ENCODE measurements around the gene MRPL58. TPM values are rescaled to one million over a fixed set of nuclear protein-coding genes. Genes with fewer than 3 reads are reported as not detected.

MRPL58 gene
- total RNA-seq, 1 experiment from 2014 or later = 195 TPM

- peak overlapping the region; percentile 30 for H3K27ac ChIP-seq (ENCODE audit: low read length)
- POLR2A ChIA-PET (ENCODE audit: unreplicated experiment) = interaction anchor here (0.8 to 1.4 kb wide), 2 partner anchors 20 to 93 kb away, joined by 3 to 4 read pairs; partner anchors contain the start of gene MRPL58
- peaks cover 11% of the 10 kb centered on the region for H3F3A ChIP-seq (ENCODE audit: low read length, unreplicated experiment)
- no peaks in the 10 kb centered on the region for H3K9me3 ChIP-seq (ENCODE audit: low read length)
- no TSS peak for BruUV-seq (replicated peaks)
- peak overlapping the region; percentile 74 for H2AFZ ChIP-seq (ENCODE audit: low read length)
- TF ChIP-seq EZH2phosphoT487 (IDR thresholded peaks at IDR 0.05; ENCODE audit: borderline replicate concordance, low read length) (no peak), EZH2 (IDR thresholded peaks at IDR 0.05; ENCODE audit: low read length, unreplicated experiment) (no peak), CTCF (conservative IDR thresholded peaks at IDR 0.05; ENCODE audit: low read depth, low read length) (no peak)
- H3K4me2 ChIP-seq (ENCODE audit: low read length) = peak overlapping the region; percentile 87
- H4K20me1 ChIP-seq (ENCODE audit: low read length) = no peaks in the 10 kb centered on the region
- H3K9ac ChIP-seq (ENCODE audit: low read length) = no peak overlapping the region
- ATAC-seq (peak; percentile 24), DNase-seq (peak; percentile 85)
- peaks cover 32% of the 10 kb centered on the region for H3K4me1 ChIP-seq (ENCODE audit: insufficient read depth, low read length)
- no peaks in the 10 kb centered on the region for H3K79me2 ChIP-seq (ENCODE audit: low read length)
- no peaks in the 10 kb centered on the region for H3K36me3 ChIP-seq (ENCODE audit: low read depth, low read length)
- CTCF ChIA-PET = interaction anchor here (0.5 to 1.1 kb wide), 5 partner anchors 20 to 169 kb away, joined by 3 to 14 read pairs (median 4); partner anchors contain the start of gene MRPL58
- peak overlapping the region; percentile 77 for H3K4me3 ChIP-seq (ENCODE audit: low read length)
- no peaks in the 10 kb centered on the region for H3K27me3 ChIP-seq (ENCODE audit: low read length)
- intact Hi-C loops (cut with micrococcal nuclease) = loop anchor here (1.0 to 10.0 kb wide), 2 partner anchors 8 to 173 kb away; partner anchors contain the start of gene NUP85
- no peaks in the 10 kb centered on the region for H3K9me2 ChIP-seq (replicated peaks; ENCODE audit: low read length)
Measured at GRCh38 chr17:75031972-75032719, 19.7 kb downstream of the MRPL58 start.

- Histone ChIP-seq H3K4me3 (ENCODE audit: low read length) (peak overlapping the region; percentile 77), H3K9me2 (replicated peaks; ENCODE audit: low read length) (no peaks in the 10 kb centered on the region), H3K36me3 (ENCODE audit: low read depth, low read length) (no peaks in the 10 kb centered on the region), H3K27me3 (ENCODE audit: low read length) (no peaks in the 10 kb centered on the region), H3K4me2 (ENCODE audit: low read length) (peak overlapping the region; percentile 87), H3K9me3 (ENCODE audit: low read length) (no peaks in the 10 kb centered on the region), H4K20me1 (ENCODE audit: low read length) (no peaks in the 10 kb centered on the region), H3K4me1 (ENCODE audit: insufficient read depth, low read length) (peaks cover 36% of the 10 kb centered on the region), H3F3A (ENCODE audit: low read length, unreplicated experiment) (peaks cover 11% of the 10 kb centered on the region), H3K79me2 (ENCODE audit: low read length) (no peaks in the 10 kb centered on the region), H2AFZ (ENCODE audit: low read length) (peak overlapping the region; percentile 91), H3K27ac (ENCODE audit: low read length) (no peak overlapping the region), H3K9ac (ENCODE audit: low read length) (peak overlapping the region; percentile 65; the same call in 1 of the 2 replicates)
- BruUV-seq (replicated peaks) = no TSS peak
- TF ChIP-seq CTCF (conservative IDR thresholded peaks at IDR 0.05; ENCODE audit: low read depth, low read length) (no peak), EZH2 (IDR thresholded peaks at IDR 0.05; ENCODE audit: low read length, unreplicated experiment) (no peak), EZH2phosphoT487 (IDR thresholded peaks at IDR 0.05; ENCODE audit: borderline replicate concordance, low read length) (no peak)
- ATAC-seq (no peak), DNase-seq (peak; percentile 42)
- CTCF ChIA-PET = interaction anchor here (0.6 to 1.1 kb wide), 2 partner anchors 132 to 169 kb away, joined by 3 to 14 read pairs; no protein-coding TSS in a partner anchor
- POLR2A ChIA-PET (ENCODE audit: unreplicated experiment) = interaction anchor here (1.4 kb wide), 1 partner anchor 21 kb away, joined by 3 read pairs; the partner anchor contains the start of gene MRPL58
- intact Hi-C loops (cut with micrococcal nuclease) = loop anchor here (1.0 to 10.0 kb wide), 3 partner anchors 8 to 172 kb away; partner anchors contain the start of gene NUP85
Measured at GRCh38 chr17:75032720-75033280, 20.3 kb downstream of the MRPL58 start.

Data from PC-3 (cell line).